Stimulated activated CD4-positive, alpha-beta T cell treated with anti-CD3 and anti-CD28 coated beads, Interleukin-2, amount 100 ng/mL, for 24 hours (primary cell): ENCODE data around the gene GRIA3.

ENCODE experiments used
- DNase-seq, 2 donors: peaks; one replicate each; pipeline ENCODE4 v3.0.0-alpha.2; 2020

GRIA3 gene

GRCh38 chrX:123184219-123184865 is at the start of gene GRIA3:
Gene GRIA3, plus strand, starts transcription at chrX:123184278. Its CDS starts 258 bp downstream, at chrX:123184536.
- no peak for DNase-seq

DNA sequence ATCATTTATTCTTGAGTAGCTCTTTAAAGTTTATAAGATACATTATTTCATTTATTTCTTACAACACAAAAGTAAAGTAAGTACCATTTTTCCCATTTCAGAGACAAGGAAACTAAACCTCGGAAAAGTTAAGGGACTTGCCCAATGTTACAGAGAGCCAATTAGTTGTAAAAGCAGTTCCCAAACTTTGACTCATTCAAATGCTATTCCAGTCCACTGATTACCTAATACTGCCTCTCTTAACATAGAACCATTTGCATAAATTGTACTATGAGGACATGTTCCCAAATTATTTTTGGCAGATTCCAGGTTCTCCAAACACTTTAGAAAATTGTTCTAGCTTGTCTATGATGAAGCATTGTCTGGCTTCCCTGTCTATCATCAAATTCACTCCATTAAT is 45.6 kb upstream of the GRIA3 start:
- DNase-seq = no peak

DNA sequence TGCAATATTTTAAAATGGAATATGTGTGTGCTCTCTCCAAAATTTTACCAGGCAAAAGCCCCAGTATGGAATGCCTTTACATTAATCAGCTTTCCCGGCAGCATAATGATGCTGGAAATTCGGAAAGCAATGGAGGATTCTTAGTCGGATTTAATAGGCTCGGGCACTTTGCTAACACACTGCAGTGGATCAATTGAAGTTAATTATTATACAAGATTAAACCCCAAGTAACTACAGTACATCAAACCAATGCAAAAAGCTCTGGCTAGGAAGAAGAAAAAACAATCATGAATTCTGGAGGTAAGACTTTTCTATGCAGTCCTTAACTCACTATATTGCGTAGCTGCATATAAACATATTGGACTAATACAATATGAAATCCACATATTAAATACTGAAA is 43.6 kb upstream of the GRIA3 start:
- DNase-seq = no peak

GRCh38 chrX:123140904-123141303 is 43.2 kb upstream of the GRIA3 start:
- no peak for DNase-seq

DNA sequence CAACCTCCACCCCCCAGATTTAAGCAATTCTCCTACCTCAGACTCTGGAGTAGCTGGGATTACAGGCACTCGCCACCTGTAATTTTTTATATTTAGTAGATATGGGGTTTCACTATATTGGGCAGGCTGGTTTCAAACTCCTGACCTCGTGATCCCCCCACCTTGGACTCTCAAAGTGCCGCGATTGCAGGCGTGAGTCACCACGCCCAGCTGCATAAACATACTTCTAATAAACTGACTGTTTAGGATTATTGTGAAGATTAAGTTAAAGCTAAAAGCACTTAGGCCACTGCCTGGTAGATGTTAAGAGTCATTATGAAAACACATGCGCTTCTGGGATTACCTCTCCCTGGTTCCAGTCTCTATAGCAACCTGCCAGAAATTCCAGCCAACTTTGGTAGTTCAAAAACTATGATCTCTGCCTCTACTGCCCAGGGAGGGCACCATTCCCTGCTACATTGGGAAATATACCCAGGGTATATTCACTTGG is 30.2 kb upstream of the GRIA3 start:
- no peak for DNase-seq

DNA sequence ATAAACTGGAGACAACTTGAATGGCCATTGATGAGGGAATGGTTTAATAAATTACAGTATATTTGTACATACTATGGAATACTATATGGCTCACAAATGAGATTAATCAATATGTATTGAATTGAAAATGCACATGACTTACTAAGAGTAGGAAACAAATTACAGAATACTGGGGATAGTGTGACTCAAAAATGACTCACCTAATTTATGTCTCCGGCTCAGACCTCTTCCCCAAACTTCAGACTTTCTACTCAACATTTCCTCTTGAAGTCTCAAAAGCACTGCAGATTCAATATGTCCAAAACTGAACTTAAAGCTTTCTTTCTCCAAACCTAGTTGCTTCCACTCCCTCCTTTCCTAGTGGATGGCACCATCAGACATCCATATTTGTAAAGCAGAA is 28.8 kb upstream of the GRIA3 start:
- DNase-seq = no peak

DNA sequence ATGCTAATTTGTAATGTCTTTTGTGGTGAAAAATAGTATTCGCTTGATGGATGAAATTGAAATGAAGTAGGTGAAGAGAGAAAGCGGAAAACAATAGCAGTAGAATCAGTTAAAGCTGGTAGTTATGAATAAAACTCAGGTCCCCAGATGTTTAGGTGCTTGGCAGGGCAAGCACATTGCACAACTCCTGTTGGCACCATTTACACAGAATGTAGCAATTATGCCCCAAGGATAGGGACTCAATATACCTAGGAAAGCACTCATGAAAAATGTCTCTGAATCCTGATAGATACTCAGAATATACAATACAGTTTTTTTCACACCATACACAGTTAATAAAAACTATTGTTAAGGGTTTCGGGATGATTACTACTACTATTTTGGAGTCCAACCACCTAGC is 26.5 kb upstream of the GRIA3 start:
- no peak for DNase-seq

DNA sequence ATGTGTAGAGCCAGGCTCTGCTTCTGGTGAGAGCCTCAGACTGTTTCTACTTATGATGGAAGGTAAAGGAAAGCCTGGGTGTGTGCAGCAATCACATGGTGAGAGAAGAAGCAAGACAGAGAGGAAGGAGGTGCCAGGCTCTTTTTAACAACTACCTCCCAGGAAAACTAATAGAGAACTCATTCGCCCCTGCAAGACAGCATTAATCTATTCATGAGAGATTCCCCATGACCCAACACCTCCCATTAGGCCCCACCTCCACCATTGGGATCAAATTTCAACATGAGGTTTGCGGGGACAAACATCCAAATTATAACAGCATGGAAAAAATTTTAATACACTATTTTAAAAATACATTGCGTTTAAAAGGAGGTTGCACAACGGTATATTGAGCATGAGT is 24.7 kb upstream of the GRIA3 start:
- DNase-seq = no peak

GRCh38 chrX:123167621-123168020 is 16.5 kb upstream of the GRIA3 start:
- no peak for DNase-seq

- DNase-seq = no peak
These were observed 14.7 kb upstream of the GRIA3 start for GRCh38 chrX:123169247-123169901.

DNA sequence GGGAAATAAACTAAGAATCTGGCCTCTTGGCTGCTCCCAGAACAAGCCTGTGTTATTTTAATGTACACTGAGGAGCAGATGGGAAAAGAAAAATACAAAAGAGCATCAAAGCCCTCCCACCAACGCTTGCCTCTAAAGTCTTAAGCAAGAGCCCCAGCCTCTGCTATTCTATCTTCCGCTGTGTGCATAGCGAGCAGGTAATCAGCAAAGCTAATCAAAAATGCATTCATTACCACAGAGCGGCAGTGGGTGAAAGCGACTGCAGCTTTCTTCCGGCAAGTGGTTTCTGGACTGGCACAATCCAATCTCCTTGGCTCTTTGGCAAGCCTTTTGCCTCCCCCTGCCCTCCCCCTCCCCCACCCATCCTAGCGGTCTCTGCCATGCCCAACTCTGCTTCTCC is 13.5 kb upstream of the GRIA3 start:
- no peak for DNase-seq

DNA sequence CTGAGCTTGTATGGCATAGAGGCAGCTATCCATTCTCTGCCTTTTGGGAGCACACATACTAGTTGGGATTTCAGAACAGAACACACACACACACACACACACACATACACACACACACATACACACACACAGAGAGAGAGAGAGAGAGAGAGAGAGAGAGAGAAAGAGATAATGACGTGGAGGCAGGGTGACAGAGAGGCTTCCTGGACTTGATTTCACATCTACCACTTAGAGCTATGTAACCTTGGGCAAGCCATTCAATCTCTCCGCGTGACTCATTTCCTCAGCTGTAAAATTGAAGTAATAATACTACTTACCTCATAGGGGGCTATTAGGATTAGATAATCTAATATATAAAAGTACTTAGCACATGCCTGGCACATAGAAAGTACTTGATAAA is 12.3 kb upstream of the GRIA3 start:
- no peak for DNase-seq

GRCh38 chrX:123172869-123173268 is 11.2 kb upstream of the GRIA3 start:
- DNase-seq = no peak

- no peak for DNase-seq
These were observed 10.2 kb upstream of the GRIA3 start for GRCh38 chrX:123173833-123174232.

DNA sequence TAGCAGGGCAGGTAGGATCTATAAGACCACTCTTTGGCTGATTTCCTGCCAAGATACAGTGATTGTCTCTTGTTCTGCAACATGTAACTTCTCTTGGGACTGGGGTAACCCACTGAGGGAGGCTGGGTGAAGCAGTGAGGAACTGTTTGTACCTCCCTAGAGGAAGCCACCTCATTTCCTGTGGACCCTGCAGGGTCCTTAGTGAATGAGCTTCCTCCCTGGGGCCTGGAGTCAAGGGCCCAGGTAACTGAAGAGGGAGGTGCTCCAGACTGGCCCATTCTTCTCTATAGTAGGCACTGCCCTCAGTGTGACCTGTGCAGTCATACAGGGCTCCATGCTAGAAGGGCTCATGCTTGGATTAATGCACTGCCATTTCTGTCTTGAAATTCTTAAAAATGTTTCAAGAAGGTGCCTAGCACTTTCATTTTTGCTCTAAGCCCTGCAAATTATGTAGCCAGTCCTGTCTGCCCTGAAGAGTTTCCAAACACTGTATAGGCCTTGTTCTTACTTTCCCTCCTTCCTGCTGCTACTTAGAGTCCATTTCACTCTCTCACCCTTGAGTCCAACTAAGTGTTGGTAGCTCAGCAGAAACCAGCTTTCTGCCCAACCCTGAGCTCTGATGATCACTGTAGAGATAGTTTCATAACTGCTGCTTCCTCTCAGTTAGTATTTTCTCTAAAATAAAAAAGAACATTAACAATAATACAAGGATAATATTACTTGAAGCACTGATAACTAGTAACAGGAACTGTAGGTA is 8.5 kb upstream of the GRIA3 start:
- DNase-seq = no peak

- no peak for DNase-seq
These were observed 2.7 kb upstream of the GRIA3 start for GRCh38 chrX:123181233-123181914.

GRCh38 chrX:123184866-123185276 is 793 bp downstream of the GRIA3 start:
- DNase-seq = no peak

- DNase-seq = no peak
These were observed 1.6 kb downstream of the GRIA3 start for GRCh38 chrX:123185721-123186120.

GRCh38 chrX:123186801-123187200 is 2.7 kb downstream of the GRIA3 start:
- no peak for DNase-seq

DNA sequence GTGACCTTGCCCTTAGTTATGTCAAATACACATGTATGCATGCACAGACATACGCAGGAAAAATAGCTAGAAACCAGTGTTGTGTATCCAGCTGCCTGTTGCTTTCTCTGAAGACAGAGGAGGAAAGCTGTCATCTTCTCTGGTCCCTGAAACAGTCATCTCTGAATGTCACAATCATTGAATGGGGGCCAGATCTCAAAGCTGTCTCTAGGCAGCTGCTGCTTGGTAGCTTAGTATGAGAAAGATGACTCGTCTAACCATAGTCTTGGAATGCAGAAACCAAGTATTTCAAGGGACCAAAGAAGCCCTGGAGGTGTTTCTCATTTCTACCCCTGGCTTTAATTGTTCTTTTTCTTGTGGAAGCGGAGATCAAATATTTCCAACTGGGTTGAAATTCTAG is 4.0 kb downstream of the GRIA3 start:
- DNase-seq = no peak

- no peak for DNase-seq
These were observed 5.3 kb downstream of the GRIA3 start for GRCh38 chrX:123189338-123189737.

GRCh38 chrX:123190096-123190495 is 6.0 kb downstream of the GRIA3 start:
- DNase-seq = no peak

DNA sequence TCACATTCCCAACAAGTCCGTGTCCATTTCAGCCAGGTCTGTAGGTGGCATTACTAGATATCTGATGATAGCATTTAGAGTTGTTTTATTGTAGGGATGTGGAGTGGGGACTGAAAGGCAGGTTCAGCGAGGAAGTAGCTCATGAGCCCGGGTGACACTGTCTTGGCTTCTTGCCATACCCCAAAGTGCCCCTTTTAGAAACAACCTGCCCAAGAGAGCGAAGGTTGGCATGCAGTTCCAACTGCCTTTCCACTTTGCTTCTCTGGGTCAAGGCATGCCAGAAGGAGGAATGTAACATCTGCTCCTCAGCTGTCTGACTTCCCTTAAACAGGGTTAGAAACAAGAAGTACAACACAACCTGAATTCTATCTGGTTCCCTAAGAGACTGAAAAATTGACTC is 9.0 kb downstream of the GRIA3 start:
- no peak for DNase-seq
